Neural cell (in vitro differentiated cells): Measurements from ENCODE around the gene SH3RF3.
A peak's percentile ranks its signal among the peaks of the same experiment; 100 is the strongest.

ENCODE experiments used
- CTCF ChIP-seq: fragments of 450-650 bp; IDR thresholded peaks from 2 replicates; pipeline ENCODE4 v1.5.1; 2014; ENCODE audit warnings: antibody characterized with exemption, mild to moderate bottlenecking, moderate library complexity; ENCODE audit not compliant: poor library complexity, severe bottlenecking
- EP300 ChIP-seq: fragments of 450-650 bp; conservative IDR thresholded peaks from 2 replicates; pipeline ENCODE4 v1.6.1; 2014; ENCODE audit warnings: antibody characterized with exemption, mild to moderate bottlenecking, moderate library complexity; ENCODE audit not compliant: poor library complexity, severe bottlenecking
- EZH2 ChIP-seq: fragments of 200-600, 300-800 bp; shearing (Covaris generic), sonication (generic); IDR thresholded peaks from 2 replicates; pipeline ENCODE4 v1.6.1; 2014; ENCODE audit warnings: antibody characterized with exemption, low read length, borderline replicate concordance, mild to moderate bottlenecking; ENCODE audit not compliant: insufficient read depth, poor library complexity, severe bottlenecking
- MXI1 ChIP-seq: fragments of 450-650 bp; conservative IDR thresholded peaks from 2 replicates; pipeline ENCODE4 v1.6.1; 2014; ENCODE audit warnings: antibody characterized with exemption, mild to moderate bottlenecking; ENCODE audit not compliant: poor library complexity, severe bottlenecking
- POLR2AphosphoS5 ChIP-seq: IDR thresholded peaks from 2 replicates; pipeline ENCODE4 v1.6.1; 2012
- RAD21 ChIP-seq: fragments of 450-650 bp; conservative IDR thresholded peaks from 2 replicates; pipeline ENCODE4 v1.6.1; 2014; ENCODE audit warnings: antibody characterized with exemption, mild to moderate bottlenecking, moderate library complexity
- SMC3 ChIP-seq: fragments of 450-650 bp; conservative IDR thresholded peaks from 2 replicates; pipeline ENCODE4 v1.6.1; 2014; ENCODE audit warnings: antibody characterized with exemption, mild to moderate bottlenecking, moderate library complexity; ENCODE audit not compliant: poor library complexity
- TAF1 ChIP-seq: IDR thresholded peaks from 2 replicates; pipeline ENCODE4 v1.6.1; 2012; ENCODE audit warnings: low read depth

- TF ChIP-seq RAD21 (peak; percentile 98), TAF1 (no peak), POLR2AphosphoS5 (no peak), EZH2 (no peak), CTCF (peak; percentile 95), EP300 (no peak), SMC3 (peak; percentile 96), MXI1 (no peak)
Observed at GRCh38 chr2:109545828-109546713, 417.1 kb downstream of the SH3RF3 start.
